Kidney glomerular epithelial cell (primary cell): ENCODE data around the gene PGK2.

Experiments
- DNase-seq: peaks from one replicate; lab custom pipeline; 2025; lab: John Stamatoyannopoulos, UW

PGK2 gene

GRCh38 chr6:49736017-49736508 lies 51.0 kb downstream of the PGK2 start:
- no peak for DNase-seq
